PC-9 (cell line): ENCODE measurements around the gene ISG15.

ENCODE experiments used
- EZH2 ChIP-seq: fragments of 200-600 bp; sonication (generic); IDR thresholded peaks from 2 replicates; pipeline ENCODE4 v1.8.0; 2017; ENCODE audit warnings: antibody characterized with exemption, low read depth
- TF ChIP-seq, protein P1 (sequence below): fragments of 200-600 bp; sonication (generic); conservative IDR thresholded peaks from 2 replicates; pipeline ENCODE4 v1.6.1; 2017; ENCODE audit warnings: mixed run types, antibody characterized with exemption, mild to moderate bottlenecking, moderate library complexity

DNA sequence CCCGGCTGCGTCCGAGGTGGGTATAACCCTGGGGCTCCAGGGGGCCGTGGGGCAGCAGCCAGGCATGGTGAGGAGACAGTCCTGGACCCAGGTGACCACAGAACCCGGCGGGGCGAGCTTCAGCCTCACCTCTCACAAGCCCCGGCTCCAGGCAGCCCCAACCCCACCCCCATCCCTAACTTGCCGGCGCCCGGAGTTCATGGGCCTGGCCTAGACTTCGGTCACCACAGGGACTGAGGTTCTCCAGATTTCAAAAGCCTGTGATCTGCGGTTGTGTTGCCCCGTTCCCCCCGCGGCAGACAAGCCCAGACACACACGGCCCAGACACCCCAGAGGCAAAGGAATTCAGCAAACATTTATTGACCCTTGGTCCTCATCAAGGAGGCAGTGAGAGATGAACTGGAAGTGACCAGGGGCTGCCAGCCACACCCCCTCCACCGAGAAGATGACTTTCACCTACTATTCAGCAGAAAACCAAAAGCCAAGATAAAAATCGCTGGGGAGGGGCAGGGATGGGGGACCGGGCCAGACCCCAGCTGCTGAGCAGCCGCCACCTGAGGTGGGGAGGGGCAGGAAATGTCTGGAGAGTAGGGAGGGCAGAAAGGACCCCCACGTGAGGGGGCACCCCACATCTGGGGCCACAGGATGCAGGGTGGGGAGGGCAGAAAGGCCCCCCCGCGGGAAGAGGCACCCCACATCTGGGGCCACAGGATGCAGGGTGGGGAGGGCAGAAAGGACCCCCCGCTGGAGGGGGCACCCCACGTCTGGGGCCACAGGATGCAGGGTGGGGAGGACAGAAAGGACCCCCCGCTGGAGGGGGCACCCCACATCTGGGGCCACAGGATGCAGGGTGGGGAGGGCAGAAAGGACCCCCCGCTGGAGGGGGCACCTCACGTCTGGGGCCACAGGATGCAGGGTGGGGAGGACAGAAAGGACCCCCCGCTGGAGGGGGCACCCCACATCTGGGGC, 17.3 kb upstream of the ISG15 start:
- TF ChIP-seq, protein P1, sequence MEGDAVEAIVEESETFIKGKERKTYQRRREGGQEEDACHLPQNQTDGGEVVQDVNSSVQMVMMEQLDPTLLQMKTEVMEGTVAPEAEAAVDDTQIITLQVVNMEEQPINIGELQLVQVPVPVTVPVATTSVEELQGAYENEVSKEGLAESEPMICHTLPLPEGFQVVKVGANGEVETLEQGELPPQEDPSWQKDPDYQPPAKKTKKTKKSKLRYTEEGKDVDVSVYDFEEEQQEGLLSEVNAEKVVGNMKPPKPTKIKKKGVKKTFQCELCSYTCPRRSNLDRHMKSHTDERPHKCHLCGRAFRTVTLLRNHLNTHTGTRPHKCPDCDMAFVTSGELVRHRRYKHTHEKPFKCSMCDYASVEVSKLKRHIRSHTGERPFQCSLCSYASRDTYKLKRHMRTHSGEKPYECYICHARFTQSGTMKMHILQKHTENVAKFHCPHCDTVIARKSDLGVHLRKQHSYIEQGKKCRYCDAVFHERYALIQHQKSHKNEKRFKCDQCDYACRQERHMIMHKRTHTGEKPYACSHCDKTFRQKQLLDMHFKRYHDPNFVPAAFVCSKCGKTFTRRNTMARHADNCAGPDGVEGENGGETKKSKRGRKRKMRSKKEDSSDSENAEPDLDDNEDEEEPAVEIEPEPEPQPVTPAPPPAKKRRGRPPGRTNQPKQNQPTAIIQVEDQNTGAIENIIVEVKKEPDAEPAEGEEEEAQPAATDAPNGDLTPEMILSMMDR = no peak
- no peak for TF ChIP-seq EZH2
